ENCODE measurements around the gene PFAS.

The PFAS gene

DNA sequence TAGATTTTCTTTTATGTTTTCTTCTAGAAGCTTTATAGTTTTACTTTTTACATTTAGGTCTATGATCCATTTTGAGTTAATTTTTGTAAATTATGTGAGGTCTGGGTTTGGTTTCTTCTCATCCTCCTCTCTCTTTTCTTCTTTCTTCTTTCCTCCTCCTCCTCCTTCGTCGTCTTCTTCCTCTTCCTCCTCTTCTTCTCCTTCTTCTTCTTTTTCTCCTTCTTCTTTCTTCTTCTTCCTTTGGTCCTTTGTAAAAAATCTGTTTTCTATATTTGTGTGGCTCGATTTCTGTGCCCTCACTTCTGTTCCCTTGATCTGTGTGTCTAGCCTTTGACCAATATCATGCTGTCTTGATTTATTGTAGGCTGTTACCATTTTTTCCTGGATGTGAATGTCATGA is 51.1 kb downstream of the PFAS start:
- Histone ChIP-seq H3K27ac (replicated peaks) (no peak overlapping the region), H3K27me3 (ENCODE audit: insufficient read depth, poor library complexity, severe bottlenecking) (no peaks in the 10 kb centered on the region), H3K4me3 (replicated peaks; ENCODE audit: insufficient read depth, low read length) (no peak overlapping the region)
- no peak for DNase-seq (ENCODE audit: low read depth in 1 of 2, low spot score in 1 of 2)
- TF ChIP-seq POLR2AphosphoS5 (IDR thresholded peaks at IDR 0.05; ENCODE audit: low read depth) (no peak), GABPA (IDR thresholded peaks at IDR 0.05; ENCODE audit: low read depth) (no peak), CTCF (IDR thresholded peaks at IDR 0.05; ENCODE audit: insufficient read depth, low read length) (no peak), REST (IDR thresholded peaks at IDR 0.05; ENCODE audit: insufficient replicate concordance, low read depth) (no peak), SPI1 (IDR thresholded peaks at IDR 0.05; ENCODE audit: borderline replicate concordance, low read depth) (no peak)

- TF ChIP-seq CTCF (IDR thresholded peaks at IDR 0.05; ENCODE audit: insufficient read depth, low read length) (peak; percentile 31), GABPA (IDR thresholded peaks at IDR 0.05; ENCODE audit: low read depth) (no peak)
- no peak overlapping the region for H3K4me3 ChIP-seq (replicated peaks; ENCODE audit: insufficient read depth, low read length)
- no peak overlapping the region for H3K27ac ChIP-seq (replicated peaks)
- DNase-seq (ENCODE audit: low read depth in 1 of 2, low spot score in 1 of 2), result peak in 1 of 2 experiments; percentile 40
- H3K27me3 ChIP-seq (ENCODE audit: insufficient read depth, poor library complexity, severe bottlenecking), result no peaks in the 10 kb centered on the region
Observed at GRCh38 chr17:8300627-8301242, 51.6 kb downstream of the PFAS start.

DNA sequence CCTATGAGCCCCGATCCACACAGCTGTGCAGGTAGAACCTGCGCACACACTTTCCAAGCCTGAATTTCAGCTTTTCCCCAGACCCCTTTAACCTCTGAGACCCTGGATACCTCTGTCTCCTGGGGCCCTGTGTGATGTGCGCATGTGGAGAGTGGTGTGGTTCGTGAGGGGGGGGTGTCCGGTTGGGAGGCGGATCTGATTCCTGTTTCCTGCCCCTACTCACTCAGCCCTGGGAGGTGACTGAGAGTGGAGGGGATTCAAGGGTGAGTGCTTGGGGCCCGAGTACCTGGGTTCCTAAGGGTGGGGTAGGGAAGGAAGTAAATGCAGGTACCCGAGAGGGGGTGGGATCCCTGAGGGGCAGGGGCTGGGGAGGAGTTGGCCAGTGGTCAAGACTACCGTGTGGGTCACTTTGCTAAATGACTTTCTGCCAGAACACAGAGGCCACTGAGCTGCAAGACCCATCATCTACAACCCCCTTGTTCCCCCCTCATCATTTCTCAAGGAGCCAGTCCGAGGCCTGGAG is 61.6 kb downstream of the PFAS start:
- DNase-seq (ENCODE audit: low read depth in 1 of 2, low spot score in 1 of 2), result no peak
- H3K27ac ChIP-seq (replicated peaks), result no peak overlapping the region
- TF ChIP-seq SPI1 (IDR thresholded peaks at IDR 0.05; ENCODE audit: borderline replicate concordance, low read depth) (no peak), POLR2AphosphoS5 (IDR thresholded peaks at IDR 0.05; ENCODE audit: low read depth) (no peak), REST (IDR thresholded peaks at IDR 0.05; ENCODE audit: insufficient replicate concordance, low read depth) (no peak), GABPA (IDR thresholded peaks at IDR 0.05; ENCODE audit: low read depth) (no peak), CTCF (IDR thresholded peaks at IDR 0.05; ENCODE audit: insufficient read depth, low read length) (no peak)
- H3K27me3 ChIP-seq (ENCODE audit: insufficient read depth, poor library complexity, severe bottlenecking), result no peaks in the 10 kb centered on the region
- no peak overlapping the region for H3K4me3 ChIP-seq (replicated peaks; ENCODE audit: insufficient read depth, low read length)
